GM12892 (cell line): ENCODE results near the gene PDZRN3.

ENCODE experiments used
- DNase-seq: peaks from one replicate; pipeline ENCODE4 v3.0.0; 2011; ENCODE audit not compliant: insufficient read length
- FAIRE-seq: peaks from 2 replicates; lab custom pipeline; 2011; peaks lifted over from hg19 to GRCh38; lab: Jason Lieb, UNC
- POLR2A ChIP-seq: IDR thresholded peaks from 2 replicates; pipeline ENCODE4 v1.6.1; 2011; ENCODE audit warnings: low read depth, low read length, control low read depth
- POLR2AphosphoS5 ChIP-seq: IDR thresholded peaks from 2 replicates; pipeline ENCODE4 v1.6.1; 2011; ENCODE audit warnings: low read depth, low read length, control low read depth
- TAF1 ChIP-seq: IDR thresholded peaks from 2 replicates; pipeline ENCODE4 v1.6.1; 2011; ENCODE audit warnings: low read depth, mild to moderate bottlenecking, control low read depth, low read length, borderline replicate concordance

Gene PDZRN3

DNA sequence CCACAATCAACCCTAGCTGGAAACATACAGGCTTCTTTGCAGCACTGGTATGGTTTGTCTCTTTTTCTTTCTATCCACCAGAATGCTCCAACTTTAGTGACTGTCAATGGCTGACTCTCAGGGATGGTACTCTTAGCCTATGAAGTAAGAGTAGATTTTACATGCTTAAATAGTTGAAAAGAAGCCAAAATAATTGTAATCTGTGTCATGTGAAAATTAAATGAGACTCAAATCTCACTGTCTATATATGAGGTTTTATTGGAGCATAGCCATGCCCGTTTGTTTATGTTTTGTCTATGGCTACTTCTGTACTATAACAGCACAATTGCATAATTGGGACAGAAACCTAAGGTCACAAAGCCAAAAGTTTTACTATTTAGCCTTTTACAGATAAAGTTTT, 29.1 kb upstream of the PDZRN3 start:
- no peak for DNase-seq
- no peak for FAIRE-seq
- TF ChIP-seq POLR2A (no peak), TAF1 (no peak), POLR2AphosphoS5 (no peak)

DNA sequence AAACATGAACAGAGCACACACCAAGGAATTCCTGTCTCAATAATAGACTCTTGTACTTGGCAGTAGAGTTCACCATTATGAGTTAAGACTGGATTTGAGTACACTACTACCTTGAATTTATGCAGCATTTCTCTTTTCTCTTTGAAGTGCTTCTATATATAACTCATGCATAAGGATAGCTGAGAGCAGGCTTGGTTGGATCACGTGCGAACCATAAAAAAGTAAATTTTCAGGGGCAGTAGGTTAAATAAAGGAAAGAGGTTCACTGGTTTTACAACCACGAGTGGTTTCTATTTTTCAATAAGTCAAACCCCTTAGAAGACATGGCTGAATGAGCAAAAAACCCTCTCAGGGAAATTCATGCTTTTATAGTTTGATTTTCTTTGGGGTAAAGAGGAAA, 28.6 kb upstream of the PDZRN3 start:
- DNase-seq, result no peak
- FAIRE-seq, result no peak
- no peak for TF ChIP-seq TAF1

DNA sequence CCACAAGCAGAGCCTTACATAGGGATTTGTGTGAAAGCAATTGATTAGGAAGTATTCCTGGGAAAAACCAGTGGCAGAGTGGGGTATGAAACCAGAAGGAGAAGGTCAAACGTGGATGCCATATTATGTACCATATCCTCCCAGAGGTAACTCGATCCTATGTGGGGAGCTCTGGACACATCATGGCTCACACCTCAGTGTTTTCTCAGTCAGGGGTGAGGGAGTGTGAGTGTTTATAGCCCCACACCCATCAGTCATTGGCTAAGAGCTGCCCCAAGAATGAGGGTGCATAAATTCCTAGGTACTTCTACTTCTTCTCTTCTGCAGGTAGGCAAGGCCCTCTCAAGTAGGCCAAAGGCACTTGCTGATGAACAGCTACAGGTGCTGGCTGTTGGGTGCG, 28.2 kb upstream of the PDZRN3 start:
- DNase-seq (no peak), FAIRE-seq (no peak)
- TF ChIP-seq POLR2AphosphoS5, result no peak
- no peak for TF ChIP-seq TAF1
- no peak for TF ChIP-seq POLR2A

DNA sequence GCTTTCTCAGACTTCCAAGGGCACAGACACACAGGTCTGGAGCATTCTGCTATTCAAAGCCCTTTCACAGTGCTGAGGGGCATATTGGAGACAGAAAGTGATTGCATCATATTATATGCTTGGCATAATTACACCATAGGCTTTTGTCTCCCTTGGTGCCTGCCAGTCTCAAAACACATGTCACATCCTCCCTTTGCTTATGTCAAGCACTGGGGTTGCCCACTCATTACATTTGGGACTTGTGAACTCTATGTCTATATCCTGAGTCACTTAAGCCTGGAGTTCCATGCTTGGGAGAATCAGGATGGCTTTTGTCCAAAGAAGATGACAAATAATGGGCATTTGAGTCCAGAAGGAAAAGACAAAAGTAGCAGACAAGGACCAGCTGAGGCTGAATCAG, 12.3 kb upstream of the PDZRN3 start:
- FAIRE-seq (no peak), DNase-seq (no peak)
- TF ChIP-seq TAF1 (no peak), POLR2A (no peak), POLR2AphosphoS5 (no peak)

DNA sequence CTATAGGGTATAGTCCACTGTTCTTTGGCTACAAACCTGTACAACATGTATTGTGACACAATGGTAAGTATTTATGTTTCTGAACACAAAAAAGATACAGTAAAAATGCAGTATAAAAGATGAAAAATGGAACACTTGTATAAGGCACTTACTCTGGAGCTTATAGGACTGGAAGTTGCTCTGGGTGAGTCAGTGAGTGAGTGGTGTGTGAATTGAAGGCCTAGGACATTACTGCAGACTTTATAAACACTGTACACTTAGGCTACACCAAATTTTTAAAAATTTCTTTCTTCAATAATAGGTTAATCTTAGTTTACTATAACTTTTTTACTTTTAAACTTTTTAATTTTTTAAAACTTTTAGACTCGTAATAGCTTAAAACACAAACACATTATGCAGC, 10.5 kb upstream of the PDZRN3 start:
- TF ChIP-seq TAF1 (no peak), POLR2A (no peak), POLR2AphosphoS5 (no peak)
- DNase-seq (no peak), FAIRE-seq (no peak)

DNA sequence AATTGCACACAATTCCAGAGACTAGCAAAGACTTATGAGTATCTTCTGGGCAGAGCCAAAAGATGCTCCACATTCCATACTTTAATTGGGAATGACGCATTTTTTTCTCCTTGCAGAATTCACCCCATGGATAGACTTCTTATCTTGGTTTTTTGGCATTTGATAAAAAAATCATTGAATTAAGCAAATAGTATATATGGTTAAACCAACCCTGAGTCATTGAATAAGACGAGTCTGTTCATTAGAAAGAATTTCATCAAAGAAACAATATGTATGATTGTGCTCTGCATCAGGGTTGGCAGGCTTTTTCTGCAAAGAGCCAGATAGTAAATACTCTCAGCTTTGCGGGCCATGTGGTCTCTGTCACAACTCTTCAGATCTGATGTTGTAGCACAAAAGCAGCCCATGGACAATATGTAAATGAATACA, 9.2 kb upstream of the PDZRN3 start:
- TF ChIP-seq TAF1 (no peak), POLR2AphosphoS5 (no peak), POLR2A (no peak)
- FAIRE-seq (no peak), DNase-seq (no peak)

DNA sequence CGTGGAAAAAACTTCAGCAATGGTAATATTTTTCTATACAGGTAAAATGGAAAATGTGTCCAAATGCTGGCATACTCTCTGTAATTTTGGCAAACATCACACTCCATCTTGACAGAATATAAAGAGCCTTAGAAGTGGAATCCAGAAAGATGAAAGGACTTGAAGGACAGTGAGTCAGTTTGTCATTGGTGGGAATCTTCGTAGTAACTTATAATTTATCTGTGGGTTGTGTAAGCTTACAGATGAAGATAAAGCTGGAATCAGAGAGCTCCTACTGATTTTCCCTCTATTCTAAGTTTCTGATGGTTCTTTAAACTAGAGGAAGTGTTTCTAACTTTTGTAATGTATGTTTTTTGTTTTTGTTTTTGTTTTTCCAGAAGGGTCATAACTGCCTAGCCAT, 8.7 kb upstream of the PDZRN3 start:
- no peak for DNase-seq
- TF ChIP-seq TAF1 (no peak), POLR2A (no peak), POLR2AphosphoS5 (no peak)
- no peak for FAIRE-seq

DNA sequence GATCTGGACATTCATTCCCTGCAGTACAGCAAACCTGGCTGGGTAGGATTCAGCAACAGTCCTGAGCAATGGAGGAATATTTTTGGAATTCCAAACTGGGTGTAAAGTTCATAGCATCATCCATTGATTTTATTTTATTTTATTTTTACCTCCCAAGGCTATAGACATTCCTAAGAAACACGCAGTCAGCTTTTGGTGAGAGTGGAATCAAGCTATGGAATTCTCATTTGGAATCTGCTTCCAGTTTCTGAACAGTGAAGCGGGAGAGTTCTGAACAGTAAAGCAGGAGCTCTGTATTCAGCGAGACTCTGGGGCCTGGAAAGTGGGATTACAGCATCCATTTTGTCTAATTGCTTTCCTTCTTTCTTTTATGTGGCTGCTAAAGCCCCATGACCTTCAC, 1.4 kb upstream of the PDZRN3 start:
- no peak for TF ChIP-seq TAF1
- TF ChIP-seq POLR2AphosphoS5, result no peak
- no peak for TF ChIP-seq POLR2A
- FAIRE-seq (no peak), DNase-seq (no peak)

DNA sequence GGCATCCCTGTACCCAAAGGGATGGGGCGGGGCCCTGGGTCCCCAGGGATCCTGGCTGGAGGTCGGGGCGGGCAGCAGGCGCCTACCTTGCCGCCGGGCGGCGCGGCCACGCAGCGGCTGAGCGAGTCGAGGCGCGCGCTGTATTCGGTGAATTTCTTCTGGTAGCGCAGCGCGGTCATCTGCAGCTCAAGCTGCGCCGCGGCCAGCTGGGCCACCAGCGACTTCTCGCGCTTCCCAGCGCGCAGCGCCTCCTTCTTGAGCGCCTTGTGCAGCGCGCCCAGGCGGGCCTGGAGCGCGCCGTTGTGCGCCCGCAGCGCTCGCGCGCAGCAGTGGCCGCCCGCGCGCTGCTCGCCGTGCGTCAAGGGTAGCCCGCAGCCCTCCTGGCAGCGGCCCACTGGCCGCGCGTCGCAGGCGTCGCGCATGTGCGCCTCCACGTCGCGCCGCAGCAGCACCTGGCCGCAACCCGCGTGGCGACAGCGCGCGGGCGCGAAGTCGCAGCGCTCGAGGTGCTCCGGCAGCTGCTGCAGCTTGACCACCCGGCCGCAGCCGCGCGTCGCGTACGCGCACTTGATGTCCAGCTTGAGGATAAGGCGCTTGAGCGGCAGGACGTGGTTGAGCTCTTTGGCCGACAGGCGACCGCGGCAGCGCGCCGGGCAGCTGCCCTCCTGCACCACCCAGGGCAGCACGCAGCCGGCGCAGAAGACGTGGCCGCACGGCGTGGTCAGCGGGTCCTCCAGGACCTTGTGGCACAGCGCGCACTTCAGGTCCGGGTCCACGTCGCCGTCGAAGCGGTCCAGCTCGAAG, 522 bp downstream of the PDZRN3 start:
- TF ChIP-seq POLR2A (no peak), TAF1 (no peak), POLR2AphosphoS5 (no peak)
- DNase-seq, result no peak
- no peak for FAIRE-seq

DNA sequence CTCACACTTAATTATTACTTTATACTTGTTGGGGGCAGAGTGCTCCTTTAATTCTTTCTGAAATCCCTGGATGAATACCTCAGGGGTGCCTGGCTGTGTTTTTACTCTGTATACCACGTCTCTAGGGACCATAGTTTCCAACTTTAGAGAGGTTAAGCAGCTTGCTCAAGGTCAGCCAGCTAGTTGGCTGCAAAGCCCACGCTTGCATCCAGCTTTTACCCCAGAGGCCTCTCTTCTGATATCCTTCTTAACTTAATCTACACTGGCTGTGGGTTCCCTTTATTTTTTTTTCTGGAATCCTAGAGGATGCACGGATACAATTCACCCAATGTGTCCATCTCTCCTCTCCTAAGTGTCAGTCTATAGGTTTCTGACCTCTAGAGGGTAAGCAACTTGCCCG, 1.4 kb downstream of the PDZRN3 start:
- TF ChIP-seq POLR2AphosphoS5, result no peak
- TF ChIP-seq TAF1, result no peak
- TF ChIP-seq POLR2A, result no peak
- DNase-seq, result no peak
- no peak for FAIRE-seq

DNA sequence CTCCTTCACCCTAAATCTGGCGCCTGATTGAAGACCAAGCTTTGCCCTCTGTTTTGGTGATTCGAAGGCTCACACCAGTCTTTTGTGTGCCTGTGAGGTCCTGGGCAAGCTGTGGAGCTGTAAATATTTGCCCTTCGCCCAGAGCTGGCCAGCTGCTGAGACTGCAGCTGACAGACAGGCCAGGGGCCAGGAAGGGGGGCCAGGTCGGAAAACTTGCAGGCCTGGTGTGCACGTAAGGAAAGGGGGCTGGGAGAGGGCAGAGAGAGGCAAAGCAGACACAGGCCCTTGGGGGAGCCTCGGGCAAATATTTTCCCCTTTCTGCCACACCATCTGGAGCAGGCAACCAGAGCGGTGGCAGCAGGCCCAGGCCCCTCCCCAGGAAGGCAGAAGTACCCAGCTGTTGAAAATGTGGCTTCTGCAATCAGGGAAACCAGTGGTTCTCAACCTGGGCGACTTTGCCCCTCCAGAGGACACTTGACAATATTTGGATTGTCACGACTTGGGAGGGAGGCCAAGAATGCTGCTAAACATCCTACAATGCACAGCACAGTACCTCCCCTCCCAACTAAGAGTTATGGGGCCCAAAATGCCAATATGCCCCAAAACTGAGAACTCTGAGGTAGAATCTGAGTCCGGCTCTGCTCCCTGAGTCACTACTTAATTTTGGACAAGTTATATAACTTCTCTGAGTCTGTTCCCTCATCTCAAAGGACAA, 2.5 kb downstream of the PDZRN3 start:
- FAIRE-seq (no peak), DNase-seq (no peak)
- TF ChIP-seq TAF1 (no peak), POLR2A (no peak), POLR2AphosphoS5 (no peak)

DNA sequence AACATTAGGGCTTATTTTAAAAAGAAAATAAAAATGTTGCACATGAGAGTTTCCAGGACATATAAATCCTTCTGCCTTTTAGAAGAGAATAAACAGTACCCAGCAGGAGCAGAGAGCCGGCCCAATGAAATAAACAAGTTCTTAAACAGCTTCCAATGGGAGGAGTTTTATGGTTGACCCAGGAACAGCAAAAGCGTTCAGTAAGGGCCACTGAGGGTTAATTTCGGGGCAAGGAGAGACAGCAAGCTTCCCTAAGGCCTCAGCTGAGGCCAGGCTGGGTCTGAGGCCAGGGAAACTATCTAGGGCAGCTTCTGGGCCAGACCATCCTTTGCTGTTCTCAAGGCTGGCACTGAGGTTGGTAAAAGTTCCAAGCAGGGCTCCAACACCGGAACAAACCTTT, 3.4 kb downstream of the PDZRN3 start:
- no peak for FAIRE-seq
- TF ChIP-seq TAF1 (no peak), POLR2A (no peak), POLR2AphosphoS5 (no peak)
- DNase-seq, result no peak
